Measurements from ENCODE around the gene TUBGCP4. TPM values are rescaled to one million over a fixed set of nuclear protein-coding genes. Genes with fewer than 3 reads are reported as not detected.
A peak's percentile ranks its signal among the peaks of the same experiment; 100 is the strongest.

Gene TUBGCP4
- total RNA-seq, 1 experiment from 2014 or later: 23.5 TPM

DNA sequence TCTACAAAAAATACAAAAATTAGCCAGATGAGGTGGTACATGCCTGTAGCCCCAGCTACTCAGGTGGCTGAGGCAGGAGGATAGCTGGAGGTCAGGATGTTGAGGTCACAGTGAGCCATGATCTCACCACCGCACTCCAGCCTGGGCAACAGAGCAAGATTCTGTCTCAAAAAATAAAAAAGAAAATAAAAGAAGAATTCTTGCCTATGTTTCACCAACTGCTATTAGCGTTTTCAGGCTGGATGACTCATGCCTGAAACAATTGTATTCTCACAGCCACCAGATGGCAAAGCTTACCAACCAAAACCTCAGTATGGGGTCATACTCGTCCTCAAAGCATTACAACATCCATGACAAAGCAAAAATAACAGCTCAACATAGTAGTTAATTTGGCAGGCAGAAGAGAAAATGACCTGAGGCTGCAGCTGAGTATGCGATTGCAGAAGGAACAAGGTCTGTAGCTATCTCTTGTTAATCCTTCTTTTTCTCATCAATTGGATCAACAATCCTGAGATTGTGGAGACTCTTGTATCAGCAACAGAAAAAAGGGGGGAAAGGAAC lies 69.9 kb downstream of the TUBGCP4 start:
- H2BK5ac ChIP-seq (ENCODE audit: insufficient read length, low read length): no peak overlapping the region
- no peaks in the 10 kb centered on the region for H3K79me1 ChIP-seq (ENCODE audit: insufficient read depth, low read depth, low read length, poor library complexity, severe bottlenecking)
- H3K79me2 ChIP-seq (ENCODE audit: insufficient read depth, low read length): no peaks in the 10 kb centered on the region
- no peak overlapping the region for H3K9ac ChIP-seq (ENCODE audit: extremely low read depth, insufficient read length, low read length)
- H3K27ac ChIP-seq (ENCODE audit: insufficient read length, low read depth, low read length): no peak overlapping the region
- no peak overlapping the region for H3K23ac ChIP-seq (ENCODE audit: insufficient read length, low read depth, low read length)
- no peaks in the 10 kb centered on the region for H3K4me1 ChIP-seq (ENCODE audit: insufficient read depth, low read length)
- peaks cover 31 to 81% (median 64%) of the 10 kb centered on the region in 3 experiments for H3K36me3 Mint-ChIP-seq (ENCODE audit: insufficient read depth in 1 of 3, low read depth in 3 of 3)
- no peaks in the 10 kb centered on the region for H3K9me3 Mint-ChIP-seq
- H4K8ac ChIP-seq (replicated peaks; ENCODE audit: insufficient read length, low read depth, low read length): no peak overlapping the region
- no peak overlapping the region for H3K4ac ChIP-seq (ENCODE audit: low read depth, low read length)
- DNase-seq: peak; percentile 45
- H3K9me3 ChIP-seq (ENCODE audit: control insufficient read depth, low read depth, low read length): no peaks in the 10 kb centered on the region
- H3K4me2 ChIP-seq (ENCODE audit: insufficient read depth, insufficient read length, low read length): no peak overlapping the region
- H2AFZ ChIP-seq (ENCODE audit: low read length): no peak overlapping the region
- H3K27ac Mint-ChIP-seq: peak overlapping the region; percentile 44 to 95 (median 78); a peak in 5 of 7 replicates
- no CpG with 5 or more reads among the region's 4 CpGs for whole genome bisulfite sequencing (ENCODE audit: extremely low coverage, insufficient read length, low lambda C conversion rate)
- H3K56ac ChIP-seq (ENCODE audit: insufficient read length, low read depth, low read length): no peak overlapping the region
- H3K14ac ChIP-seq (ENCODE audit: insufficient read depth, low read length): no peak overlapping the region
- no peak overlapping the region for H3K4me3 Mint-ChIP-seq
- H2BK20ac ChIP-seq (ENCODE audit: low read depth, low read length, poor library complexity, severe bottlenecking): no peak overlapping the region
- H3T11ph ChIP-seq (ENCODE audit: low read length): no peak overlapping the region
- TF ChIP-seq, protein P1, sequence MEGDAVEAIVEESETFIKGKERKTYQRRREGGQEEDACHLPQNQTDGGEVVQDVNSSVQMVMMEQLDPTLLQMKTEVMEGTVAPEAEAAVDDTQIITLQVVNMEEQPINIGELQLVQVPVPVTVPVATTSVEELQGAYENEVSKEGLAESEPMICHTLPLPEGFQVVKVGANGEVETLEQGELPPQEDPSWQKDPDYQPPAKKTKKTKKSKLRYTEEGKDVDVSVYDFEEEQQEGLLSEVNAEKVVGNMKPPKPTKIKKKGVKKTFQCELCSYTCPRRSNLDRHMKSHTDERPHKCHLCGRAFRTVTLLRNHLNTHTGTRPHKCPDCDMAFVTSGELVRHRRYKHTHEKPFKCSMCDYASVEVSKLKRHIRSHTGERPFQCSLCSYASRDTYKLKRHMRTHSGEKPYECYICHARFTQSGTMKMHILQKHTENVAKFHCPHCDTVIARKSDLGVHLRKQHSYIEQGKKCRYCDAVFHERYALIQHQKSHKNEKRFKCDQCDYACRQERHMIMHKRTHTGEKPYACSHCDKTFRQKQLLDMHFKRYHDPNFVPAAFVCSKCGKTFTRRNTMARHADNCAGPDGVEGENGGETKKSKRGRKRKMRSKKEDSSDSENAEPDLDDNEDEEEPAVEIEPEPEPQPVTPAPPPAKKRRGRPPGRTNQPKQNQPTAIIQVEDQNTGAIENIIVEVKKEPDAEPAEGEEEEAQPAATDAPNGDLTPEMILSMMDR (conservative IDR thresholded peaks at IDR 0.05): no peak
- H3K4me1 Mint-ChIP-seq: peaks cover 7 to 10% of the 10 kb centered on the region in 2 experiments
- H3K27me3 Mint-ChIP-seq (ENCODE audit: low read depth): no peaks in the 10 kb centered on the region
- H2AK5ac ChIP-seq (ENCODE audit: insufficient read length, low read length): no peak overlapping the region
- H2BK15ac ChIP-seq (ENCODE audit: low read depth, low read length): no peak overlapping the region
- H3K18ac ChIP-seq (ENCODE audit: insufficient read length, low read depth, low read length): no peak overlapping the region
- no peak overlapping the region for H2BK12ac ChIP-seq (ENCODE audit: insufficient read length, low read depth, low read length)
- H2BK120ac ChIP-seq (ENCODE audit: low read depth, low read length, poor library complexity, severe bottlenecking): no peak overlapping the region
- H4K20me1 ChIP-seq (ENCODE audit: control insufficient read depth, insufficient read depth, insufficient read length): no peaks in the 10 kb centered on the region
- H4K5ac ChIP-seq (ENCODE audit: insufficient read length, low read depth, low read length): no peak overlapping the region
- no peak overlapping the region for H4K91ac ChIP-seq (ENCODE audit: insufficient read length, low read depth, low read length)
- no peaks in the 10 kb centered on the region for H3K27me3 ChIP-seq (ENCODE audit: insufficient read depth, low read length)
- no peaks in the 10 kb centered on the region for H3K23me2 ChIP-seq (ENCODE audit: insufficient read length, low read depth, low read length, poor library complexity, severe bottlenecking)
